HEK293 (cell line): ENCODE results near the gene PLEKHA7.

ENCODE experiments used
- ATF2 ChIP-seq: fragments of 450-650 bp; formaldehyde crosslinking; IDR thresholded peaks from 2 replicates; pipeline ENCODE4 v1.5.1; 2016; ENCODE audit warnings: missing biosample characterization, missing genetic modification characterization, low read depth
- ZNF239 ChIP-seq: fragments of 450-650 bp; formaldehyde crosslinking; IDR thresholded peaks from 2 replicates; pipeline ENCODE4 v1.5.1; 2016; ENCODE audit warnings: missing biosample characterization, missing genetic modification characterization

DNA sequence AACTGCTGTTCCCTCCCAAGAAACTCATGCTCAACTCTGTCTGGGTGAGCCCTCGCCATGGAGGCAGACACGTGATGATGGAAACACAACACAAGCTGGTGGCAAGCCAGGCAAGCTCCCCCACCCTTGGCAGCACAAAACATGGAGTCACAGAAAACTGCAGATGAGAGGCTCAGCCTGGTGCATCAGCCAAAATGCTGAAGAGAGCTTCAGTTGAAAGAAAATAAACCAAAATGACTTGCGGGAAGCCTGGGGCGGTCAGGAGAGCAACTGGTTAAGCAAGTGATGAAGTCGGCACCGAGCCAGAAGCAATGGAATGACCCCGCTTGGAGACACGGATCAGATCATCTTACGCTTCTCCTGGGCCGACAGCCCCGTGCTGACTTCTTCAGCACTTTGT, 207.4 kb downstream of the PLEKHA7 start:
- no peak for TF ChIP-seq ATF2 (tag by site-specific recombination)
- no peak for TF ChIP-seq ZNF239 (tag by site-specific recombination)
